GM19468 (cell line): ENCODE measurements around the gene RGL2.
"Not testable (repeated sequence)": the region's sequence is repeated elsewhere in the genome, so short reads cannot be mapped to it uniquely, and the experiment has no call there.

ENCODE experiments used
- ATAC-seq: cut with Tn5 transposase; IDR thresholded peaks from one replicate; pipeline ENCODE4 v1.9.1; 2021; ENCODE audit warnings: mild to moderate bottlenecking, moderate library complexity, moderate number of reproducible peaks; ENCODE audit not compliant: unreplicated experiment; ENCODE audit errors: extremely low read depth

Gene RGL2, protein sequence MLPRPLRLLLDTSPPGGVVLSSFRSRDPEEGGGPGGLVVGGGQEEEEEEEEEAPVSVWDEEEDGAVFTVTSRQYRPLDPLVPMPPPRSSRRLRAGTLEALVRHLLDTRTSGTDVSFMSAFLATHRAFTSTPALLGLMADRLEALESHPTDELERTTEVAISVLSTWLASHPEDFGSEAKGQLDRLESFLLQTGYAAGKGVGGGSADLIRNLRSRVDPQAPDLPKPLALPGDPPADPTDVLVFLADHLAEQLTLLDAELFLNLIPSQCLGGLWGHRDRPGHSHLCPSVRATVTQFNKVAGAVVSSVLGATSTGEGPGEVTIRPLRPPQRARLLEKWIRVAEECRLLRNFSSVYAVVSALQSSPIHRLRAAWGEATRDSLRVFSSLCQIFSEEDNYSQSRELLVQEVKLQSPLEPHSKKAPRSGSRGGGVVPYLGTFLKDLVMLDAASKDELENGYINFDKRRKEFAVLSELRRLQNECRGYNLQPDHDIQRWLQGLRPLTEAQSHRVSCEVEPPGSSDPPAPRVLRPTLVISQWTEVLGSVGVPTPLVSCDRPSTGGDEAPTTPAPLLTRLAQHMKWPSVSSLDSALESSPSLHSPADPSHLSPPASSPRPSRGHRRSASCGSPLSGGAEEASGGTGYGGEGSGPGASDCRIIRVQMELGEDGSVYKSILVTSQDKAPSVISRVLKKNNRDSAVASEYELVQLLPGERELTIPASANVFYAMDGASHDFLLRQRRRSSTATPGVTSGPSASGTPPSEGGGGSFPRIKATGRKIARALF

DNA sequence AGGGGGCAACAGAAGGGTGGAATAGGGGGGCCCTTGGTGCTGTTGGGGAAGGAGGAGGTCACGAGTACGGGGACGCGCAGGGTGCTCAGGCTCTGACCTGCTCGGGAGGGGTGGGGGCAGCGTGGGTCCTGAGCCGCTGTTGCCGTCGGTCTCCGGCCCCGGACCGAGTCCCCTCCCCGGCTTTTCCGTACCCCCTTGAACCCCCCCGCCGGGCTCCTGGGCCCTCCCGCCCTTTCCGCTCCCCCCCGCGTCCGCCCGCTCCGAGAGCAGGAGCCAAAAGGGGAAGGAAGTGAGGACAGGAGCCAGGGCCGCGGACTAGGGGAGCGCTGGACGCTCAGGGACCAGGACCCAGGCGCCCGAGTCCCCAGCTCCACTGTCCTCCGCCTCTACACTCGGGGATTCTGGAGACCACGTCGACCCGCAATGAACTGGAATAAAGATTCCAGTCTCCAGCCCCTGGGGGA, at the start of gene RGL2:
Gene RGL2, minus strand, starts transcription at position 170 of the 464 bp plus-strand sequence. CDS start 332 bp downstream, outside the sequence.
- ATAC-seq, result no peak

DNA sequence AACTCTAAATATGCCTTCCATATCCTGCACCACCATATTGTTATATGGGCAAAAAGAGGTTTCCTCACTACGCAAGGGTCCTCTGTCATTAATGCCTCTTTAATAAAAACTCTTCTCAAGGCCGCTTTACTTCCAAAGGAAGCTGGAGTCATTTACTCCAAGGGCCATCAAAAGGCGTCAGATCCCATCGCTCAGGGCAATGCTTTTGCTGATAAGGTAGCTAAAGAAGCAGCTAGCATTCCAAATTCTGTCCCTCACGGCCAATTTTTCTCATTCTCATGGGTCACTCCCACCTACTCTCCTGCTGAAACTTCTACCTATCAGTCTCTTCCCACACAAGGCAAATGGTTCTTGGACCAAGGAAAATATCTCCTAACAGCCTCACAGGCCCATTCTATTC, 49.1 kb upstream of the RGL2 start:
- ATAC-seq, result no peak

DNA sequence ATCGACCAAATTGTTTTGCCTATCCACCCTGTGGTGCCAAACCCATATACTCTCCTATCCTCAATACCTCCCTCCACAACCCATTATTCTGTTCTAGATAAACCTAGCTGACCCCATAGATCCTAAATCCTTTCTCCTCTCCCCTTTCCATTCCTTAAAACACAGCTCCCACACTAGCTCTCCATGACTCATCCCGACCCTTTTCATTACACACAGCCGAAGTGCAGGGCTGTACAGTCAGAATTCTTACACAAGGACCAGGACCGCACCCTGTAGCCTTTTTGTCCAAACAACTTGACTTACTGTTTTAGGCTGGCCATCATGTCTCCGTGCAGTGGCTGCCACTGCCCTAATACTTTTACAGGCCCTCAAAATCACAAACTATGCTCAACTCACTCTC, 48.2 kb upstream of the RGL2 start:
- not testable (repeated sequence) for ATAC-seq

DNA sequence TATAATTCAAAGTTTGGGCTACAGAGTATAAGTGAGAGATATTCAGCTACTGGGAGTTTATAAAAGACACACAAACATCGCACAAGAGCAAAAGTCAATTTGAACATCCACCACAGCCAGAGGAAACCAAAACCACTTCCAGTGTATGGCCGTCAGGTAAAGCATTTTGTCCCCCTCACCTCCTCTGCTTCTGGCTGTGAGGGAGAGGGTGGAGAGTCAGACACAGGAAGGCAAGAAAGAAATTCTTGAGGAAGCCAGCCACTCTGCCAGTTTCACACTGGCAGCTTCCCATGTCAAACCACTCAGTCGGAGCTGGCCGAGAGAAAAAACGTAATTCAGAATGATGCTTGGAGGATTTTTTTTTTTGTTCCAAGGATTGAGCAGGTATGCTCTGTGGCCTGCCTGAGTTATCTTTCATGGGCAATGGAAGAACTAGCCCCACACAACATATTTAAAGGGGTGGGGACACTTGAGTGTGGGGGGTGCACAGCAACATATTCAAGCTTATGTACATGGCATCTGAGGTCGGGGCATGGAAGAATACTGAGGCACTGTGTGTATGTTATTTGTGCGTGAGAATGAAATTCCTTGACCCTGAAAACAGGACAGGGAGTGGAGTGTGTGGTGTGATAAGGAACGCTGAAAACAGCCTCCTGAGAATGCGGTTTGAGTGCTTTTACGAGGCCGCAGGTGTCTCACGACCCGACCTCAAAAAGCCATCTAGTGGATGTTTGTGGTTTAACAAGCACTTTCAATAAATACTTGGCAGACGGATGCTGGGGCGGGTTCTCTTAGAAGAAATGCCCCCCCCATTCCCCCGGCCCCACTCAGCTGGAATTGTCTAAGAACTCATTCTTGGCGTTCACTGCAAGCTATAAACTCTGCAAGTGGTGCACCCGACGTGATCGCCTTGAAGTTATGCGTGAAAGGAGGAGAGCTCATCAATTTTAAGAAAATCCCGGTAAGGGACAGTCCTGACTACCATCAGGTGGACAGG, 46.3 kb upstream of the RGL2 start:
- no peak for ATAC-seq

DNA sequence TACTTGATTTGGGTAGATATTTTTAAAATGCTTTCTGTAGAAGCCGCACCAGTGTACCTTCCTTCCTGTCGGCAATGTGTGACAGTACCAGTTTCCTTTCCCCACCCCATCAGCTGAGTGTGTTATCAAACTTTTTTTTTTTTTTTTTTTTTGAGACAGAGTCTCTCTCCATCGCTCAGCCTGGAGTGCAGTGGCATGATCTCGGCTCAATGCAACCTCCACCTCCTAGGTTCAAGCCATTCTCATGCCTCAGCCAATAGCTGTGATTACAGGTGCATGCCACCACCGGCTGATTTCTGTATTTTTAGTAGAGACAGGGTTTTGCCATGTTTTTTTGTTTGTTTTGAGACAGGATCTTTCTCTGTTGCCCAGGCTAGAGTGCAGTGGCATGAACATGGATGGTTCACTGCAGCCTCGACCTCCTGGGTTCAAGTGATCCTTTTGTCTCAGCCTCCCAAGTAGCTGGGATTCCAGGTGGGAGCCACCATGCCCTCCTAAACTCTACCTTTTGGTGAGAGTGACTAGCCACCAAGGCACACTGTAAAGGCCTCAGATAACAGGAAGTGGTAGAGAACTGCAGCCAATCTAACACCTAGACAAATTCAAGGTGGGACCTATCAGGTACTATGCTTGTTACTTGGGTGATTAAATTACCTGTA, 45.3 kb upstream of the RGL2 start:
- no peak for ATAC-seq

DNA sequence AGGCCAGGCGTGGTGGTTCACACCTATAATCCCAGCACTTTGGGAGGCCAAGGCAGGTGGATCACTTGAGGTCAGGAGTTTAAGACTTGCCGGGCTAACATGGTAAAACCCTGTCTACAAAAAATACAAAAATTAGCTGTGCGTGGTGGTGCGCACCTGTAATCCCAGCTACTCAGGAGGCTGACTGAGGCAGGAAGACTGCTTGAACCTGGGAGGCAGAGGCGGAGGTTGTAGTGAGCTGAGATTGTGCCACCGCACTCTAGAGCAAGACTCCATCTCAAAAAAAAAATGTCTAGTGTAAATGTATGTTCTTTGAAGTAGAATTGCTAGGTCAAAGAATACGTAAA, 44.8 kb upstream of the RGL2 start:
- ATAC-seq, result not testable (repeated sequence)

DNA sequence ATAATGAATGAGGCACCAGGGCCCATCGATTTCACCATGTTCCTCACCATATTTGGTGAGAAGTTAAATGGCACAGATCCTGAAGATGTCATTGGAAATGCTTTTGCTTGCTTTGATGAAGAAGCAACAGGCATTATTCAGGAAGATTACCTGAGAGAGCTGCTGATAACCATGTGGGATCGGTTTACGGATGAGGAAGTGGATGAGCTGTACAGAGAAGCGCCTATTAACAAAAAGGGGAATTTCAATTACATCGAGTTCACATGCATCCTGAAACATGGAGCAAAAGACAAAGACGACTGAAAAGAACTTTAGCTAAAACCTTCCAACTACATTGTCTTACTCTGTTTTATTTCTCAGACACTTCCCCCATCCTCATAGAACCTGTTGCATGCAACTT, 40.5 kb upstream of the RGL2 start:
- no peak for ATAC-seq

DNA sequence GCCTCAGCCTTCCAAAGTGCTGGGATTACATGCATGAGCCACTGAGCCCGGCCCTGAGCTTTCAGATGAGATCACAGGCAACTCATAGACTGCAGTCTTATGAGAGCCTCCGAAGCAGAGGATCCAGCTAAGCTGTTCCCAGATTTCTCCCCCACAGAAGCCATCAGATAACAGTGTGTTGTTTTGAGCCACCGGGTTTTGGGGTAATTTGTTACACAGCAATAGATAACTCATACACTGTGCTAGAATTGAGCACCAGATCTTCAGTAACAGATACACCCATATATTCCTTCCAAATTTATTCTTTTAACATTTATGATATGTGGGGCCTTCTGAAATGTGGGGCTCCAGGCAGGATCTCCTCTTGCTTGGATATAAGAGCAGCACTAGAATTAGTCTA, 37.8 kb upstream of the RGL2 start:
- ATAC-seq, result no peak

DNA sequence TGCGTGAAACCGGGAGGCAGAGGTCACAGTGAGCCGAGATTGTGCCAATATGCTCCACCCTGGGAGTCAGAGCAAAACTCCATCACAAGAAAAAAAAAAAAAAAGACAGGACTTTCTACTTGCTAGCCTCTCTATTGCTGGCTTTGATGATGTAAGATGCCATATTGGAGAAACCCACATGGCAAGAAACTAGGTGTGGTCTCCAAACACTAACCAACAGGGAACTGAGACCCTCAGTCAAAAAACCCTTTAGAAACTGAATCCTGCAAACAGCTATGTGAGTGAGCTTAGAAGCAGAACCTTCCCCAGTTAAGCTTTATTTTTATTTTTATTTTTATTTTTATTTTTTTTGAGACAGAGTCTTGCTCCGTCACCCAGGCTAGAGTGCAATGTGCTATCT, 37.2 kb upstream of the RGL2 start:
- ATAC-seq, result no peak

DNA sequence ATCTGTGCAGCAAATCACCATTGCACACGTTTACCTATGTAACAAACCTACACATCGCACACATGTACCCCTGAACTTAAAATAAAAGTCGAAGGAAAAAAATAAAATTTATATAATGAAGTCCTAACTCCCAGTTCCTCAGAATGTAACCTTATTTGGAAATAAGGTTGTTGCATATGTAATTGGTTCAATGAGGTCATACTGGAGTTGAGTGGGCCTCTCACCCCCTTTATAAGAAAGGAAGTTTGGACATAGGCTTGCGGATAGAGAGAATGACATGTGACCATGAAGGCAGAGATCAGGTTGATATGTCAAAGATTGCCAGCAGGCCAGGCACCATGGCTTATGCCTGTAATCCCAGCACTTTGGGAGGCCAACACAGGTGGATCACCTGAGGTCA, 34.9 kb upstream of the RGL2 start:
- ATAC-seq, result no peak

DNA sequence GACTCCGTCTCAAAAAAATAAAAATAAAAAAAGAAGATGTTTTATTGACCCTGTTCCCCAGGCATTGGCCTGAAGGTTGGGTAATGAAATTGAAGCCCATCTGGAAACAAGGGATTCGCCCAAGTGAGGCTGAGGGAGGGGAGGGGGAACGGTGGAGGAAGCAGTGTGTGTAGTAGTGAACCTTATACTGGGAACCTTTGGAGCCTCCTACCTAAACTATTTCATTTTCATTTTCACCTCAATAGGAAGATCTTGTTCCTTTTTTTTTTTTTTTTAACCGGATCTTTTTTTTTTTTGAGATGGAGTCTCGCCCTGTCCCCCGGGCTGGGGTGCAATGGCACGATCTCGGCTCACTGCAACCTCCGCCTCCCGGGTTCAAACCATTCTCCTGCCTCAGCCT, 32.0 kb upstream of the RGL2 start:
- no peak for ATAC-seq

DNA sequence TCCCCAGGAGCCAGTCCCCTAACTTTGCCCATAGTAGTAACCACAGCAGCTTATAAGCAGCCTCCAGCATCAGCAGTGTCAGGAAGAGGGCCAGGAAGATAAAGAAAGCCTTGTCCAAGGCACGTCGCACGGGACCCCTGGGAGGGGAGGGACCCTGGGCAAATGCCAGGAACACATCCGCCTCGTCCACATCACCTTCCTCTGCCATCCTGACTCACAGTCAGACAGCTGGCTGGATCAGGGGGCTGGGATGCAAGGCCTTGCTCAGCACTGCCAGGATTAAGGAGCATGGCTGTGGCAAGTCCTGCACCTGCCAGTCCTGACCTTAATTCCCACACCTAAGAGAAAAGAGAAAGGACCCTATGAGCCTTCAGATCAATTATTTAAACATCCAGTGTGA, 30.3 kb upstream of the RGL2 start:
- ATAC-seq, result no peak

DNA sequence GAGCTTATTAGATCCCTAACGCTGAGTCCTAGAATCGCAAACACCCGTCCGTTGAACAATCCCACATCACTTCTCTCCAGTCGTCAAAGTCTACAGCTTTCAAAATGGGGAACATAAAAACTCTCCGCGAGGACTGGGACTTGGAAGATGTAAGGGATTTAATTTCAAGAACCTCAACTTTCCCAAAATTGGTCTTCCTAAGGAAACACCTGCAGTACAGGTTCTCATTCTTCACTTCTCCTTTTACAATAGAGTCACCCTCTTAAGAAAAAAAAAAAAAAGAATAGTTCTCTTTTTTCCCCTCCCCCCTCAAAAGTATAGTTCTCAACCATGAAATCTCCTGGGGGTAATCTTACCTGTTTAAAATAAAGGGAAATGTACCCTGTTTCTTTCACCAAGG, 25.4 kb upstream of the RGL2 start:
- ATAC-seq, result no peak

DNA sequence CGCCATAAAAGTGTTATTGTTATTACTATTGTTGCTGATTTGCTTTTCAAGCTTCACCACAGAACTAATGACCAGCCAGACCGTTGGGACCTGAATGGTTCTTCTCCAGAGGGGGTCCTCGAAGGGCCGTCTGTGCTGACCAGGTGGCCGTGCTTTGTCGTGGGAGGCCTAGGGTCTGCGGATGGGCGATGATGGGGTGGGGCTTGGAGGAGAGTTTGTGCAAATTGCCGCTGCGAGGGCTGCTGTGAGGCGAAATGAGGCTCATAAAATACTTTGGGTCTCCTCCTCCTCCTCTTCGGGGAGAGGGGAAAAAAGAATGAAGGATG, 24.8 kb upstream of the RGL2 start:
- no peak for ATAC-seq

DNA sequence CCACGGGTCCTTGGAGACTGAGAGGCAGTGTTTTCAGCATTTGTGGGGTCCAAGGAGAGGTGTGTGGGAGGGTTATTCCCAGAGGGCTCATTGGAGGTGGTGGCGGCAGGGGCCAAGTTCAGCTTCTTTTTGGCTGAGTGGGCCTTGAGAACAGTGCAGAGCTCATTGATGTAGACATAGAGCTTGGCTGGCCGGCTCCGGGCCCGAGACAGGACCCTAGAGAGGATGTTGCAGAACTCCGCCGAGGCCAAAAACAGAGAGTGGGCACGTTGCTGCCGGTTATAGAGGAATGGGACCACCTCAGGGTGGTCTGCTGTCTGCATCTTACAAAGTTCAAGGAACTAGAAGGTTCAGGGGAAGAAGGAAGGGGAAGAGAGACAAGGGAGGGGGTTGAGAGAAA, 22.5 kb upstream of the RGL2 start:
- ATAC-seq, result no peak

DNA sequence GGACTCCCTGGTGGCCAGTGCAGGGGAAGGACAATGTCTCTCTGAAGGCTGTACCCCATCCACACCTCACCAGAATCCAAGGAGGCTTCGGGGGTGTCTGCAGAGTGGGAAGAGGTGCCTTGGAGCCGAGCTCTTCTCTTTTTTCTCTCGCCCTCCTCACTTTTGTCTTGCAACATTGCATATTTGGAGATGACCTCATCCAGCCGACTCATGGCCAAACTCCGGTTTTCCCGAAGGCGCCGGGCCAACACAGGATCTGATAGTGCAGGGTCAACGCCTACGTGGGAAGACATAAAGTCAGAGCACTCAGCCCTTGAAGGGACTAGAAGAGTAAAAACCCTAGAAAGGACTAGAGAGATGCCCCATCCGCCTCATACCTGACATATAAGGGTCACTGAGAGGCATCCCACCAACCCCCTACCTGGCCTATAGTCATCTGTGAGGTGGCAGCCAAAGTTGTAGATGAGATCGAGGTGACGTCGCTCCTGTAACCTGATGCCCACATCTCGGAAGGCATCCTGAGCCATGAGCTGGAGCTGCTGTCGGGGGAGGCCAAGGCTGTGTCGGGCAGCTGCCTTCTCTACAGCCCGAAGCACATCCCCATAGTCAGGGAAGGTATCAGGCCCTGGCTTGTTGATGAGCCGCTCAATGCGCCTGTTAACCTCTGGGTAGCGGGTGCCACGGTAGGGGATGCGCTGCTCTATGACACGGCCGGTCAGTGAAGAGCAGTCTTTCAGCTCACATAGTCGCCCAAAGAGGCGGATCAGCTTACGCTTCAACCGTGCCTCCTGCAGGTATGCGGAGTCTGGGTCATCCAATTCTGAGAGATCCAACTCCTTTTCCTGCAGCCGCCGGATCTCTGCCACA, 21.8 kb upstream of the RGL2 start:
- no peak for ATAC-seq

DNA sequence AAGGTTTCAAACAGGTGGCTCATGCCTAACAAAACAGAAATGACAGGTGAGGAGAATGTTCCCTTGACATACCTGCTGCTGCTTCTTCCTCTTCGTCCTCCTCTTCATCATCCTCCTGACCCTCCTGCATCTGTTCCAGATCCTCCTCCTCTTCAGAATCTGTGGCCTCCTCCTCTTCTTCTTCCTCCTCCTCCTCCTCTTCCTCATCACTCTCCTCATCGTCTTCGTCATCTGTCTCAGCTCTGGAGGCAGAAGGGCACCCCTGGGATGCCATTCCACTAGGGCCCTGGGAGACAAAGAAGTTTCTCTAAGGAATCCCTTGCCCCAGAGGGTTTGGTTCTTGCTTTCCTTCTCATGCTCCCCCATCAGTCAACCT, 21.2 kb upstream of the RGL2 start:
- no peak for ATAC-seq

DNA sequence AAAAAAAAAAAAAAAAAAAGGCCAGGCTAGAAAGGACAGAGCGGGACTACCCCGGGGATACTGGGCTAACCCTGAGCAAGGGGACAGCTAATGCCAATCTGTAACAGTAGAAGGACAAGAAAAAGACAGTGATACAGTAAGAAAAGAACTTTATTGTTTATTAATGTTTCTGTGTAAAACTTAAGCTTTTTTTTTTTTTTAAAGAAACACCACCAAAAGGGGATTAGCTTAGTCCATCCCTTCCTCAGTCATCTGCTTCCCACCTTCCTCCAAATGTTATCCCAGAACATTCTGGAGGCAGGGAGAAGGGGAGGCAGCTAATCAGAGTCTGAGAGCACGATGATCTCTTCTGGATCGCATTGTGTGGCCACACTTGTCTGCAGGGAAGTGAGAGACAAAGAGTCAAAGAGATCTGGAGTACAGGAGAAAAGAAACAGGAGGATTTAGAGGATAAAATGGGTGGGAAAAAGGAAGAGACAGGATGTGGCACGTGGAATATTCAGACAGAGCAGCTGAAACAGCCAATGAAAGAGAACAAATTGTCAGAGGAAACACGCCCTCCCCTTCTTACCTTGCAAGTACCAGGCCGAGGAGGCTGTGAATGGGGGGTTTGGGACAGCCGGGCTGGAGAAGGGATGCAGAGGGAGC, 19.8 kb upstream of the RGL2 start:
- ATAC-seq, result no peak
